NCI-H187 treated with DMSO at 0.1 percent for 48 hours (cell line): ENCODE measurements around the gene HOXA2.

Experiments
- DNase-seq: peaks from one replicate; lab custom pipeline; 2025; lab: John Stamatoyannopoulos, UW

Gene HOXA2

GRCh38 chr7:27141137-27141922 lies 38.8 kb upstream of the HOXA2 start:
- DNase-seq = no peak

GRCh38 chr7:27140126-27140857 lies 37.8 kb upstream of the HOXA2 start:
- no peak for DNase-seq

GRCh38 chr7:27139334-27140125 lies 37.0 kb upstream of the HOXA2 start:
- DNase-seq = no peak

DNA sequence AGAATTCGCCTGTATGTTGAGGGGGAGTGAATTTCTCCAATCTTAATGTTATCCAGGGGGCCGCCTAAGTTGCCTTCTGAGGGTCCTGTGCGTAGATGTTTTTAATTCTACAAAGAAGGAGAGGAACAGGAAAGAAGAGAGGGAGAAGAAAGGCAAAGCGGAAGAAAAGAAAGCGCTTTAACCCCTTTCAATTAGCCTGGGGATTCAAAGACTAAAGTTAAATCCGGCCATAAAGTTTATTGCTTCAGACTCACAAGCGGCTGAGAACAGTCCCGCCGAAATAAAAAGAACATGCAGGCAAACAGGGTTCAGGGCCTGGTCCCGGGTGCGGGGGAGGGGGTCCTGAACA lies 36.5 kb upstream of the HOXA2 start:
- DNase-seq = no peak

DNA sequence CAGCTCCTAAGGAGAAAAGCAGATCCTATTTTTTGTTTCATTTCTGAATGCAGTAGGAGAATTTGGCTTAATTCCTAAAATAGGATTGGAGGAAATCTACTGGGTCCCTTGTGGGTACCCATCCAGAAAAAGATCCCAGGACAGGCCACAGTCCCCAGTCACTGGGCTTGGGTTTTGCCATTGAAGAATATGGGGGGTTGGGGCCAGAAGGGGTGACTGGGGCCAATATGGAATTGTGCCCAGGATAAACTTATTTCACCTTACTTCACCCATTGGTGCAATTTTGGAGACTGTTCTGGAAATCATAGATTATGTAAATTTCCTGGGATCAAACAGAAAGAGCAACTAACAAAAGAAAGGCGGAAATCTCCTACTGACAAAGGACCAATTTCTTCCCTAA lies 36.0 kb upstream of the HOXA2 start:
- no peak for DNase-seq

- DNase-seq = no peak
These were observed 35.3 kb upstream of the HOXA2 start for GRCh38 chr7:27137640-27138315.

DNA sequence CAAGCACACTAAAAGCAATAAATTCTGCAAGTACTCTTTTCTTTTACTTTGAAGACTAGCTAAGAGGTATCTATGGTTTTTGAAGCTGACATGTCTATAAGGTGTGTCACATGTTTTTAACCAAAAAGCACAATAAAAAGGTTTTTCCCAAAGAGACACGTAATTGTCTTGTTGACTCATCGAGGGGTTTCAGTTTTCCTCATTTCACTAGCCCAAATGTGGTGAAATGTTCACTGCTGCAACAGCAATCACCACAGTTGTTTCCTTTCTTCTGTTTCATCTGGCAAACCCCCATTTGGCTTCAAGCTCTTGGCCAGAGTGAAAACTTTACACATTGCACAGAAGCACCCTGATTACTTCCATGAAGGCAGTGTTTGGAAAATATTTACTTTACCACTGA lies 31.9 kb upstream of the HOXA2 start:
- no peak for DNase-seq

DNA sequence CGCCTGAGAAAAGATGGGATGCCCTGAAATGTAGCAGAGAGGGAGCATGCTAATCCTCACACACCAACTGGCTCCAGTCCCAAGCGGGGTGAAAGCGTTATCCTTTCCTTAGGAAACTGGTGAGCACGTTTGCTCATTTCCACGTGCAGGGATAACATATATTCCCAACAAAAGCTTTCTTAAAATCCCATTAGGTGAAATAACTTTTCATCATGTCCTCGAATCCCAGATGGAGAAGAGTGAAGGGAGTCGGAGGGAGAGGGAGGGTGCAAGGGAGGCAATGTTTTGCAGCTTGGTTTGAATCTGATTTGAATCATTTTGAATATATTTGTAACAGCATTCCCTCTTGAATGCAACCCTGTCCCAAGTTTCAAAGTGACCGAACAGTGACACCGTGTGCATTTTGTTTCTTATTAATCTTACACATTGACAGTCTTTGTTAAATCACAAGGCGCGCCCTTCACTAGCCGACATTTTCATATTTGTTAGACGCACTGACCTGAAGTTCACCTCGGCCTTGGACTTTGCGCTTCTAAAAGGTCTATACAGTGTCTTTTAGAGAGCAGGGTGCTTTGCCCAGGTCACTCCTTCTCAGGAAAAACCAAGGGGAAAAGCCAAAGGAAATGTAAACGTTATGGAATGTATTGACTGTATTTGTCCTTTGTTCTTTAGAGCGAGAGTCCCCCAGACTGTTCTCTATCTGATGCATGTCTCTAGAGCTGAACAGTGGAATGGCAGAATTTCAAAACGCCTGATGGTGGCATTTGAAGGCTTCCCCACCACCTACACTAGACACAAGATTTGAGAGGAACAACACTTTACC lies 31.1 kb upstream of the HOXA2 start:
- no peak for DNase-seq

DNA sequence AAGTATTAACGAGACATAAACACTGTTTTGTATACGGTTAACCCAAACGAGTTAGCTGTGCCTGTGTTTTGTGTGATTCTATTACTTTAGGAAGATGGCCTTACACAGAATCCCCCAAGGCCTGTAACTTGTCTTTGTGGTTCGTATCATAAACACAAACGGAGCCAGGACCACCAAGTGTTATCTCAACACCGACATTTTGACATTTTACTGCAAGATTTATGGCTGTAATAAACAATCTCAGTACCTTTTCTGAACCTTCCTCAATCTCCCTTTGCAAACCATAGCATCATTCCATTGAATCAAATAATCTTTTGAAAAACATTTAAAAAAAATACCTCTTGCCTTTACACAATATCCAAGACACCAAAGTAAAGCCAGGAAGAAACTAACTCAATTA lies 30.5 kb upstream of the HOXA2 start:
- DNase-seq = no peak

- DNase-seq = no peak
These were observed 29.7 kb upstream of the HOXA2 start for GRCh38 chr7:27132214-27132613.

- DNase-seq = no peak
These were observed 28.9 kb upstream of the HOXA2 start for GRCh38 chr7:27131390-27131819.

DNA sequence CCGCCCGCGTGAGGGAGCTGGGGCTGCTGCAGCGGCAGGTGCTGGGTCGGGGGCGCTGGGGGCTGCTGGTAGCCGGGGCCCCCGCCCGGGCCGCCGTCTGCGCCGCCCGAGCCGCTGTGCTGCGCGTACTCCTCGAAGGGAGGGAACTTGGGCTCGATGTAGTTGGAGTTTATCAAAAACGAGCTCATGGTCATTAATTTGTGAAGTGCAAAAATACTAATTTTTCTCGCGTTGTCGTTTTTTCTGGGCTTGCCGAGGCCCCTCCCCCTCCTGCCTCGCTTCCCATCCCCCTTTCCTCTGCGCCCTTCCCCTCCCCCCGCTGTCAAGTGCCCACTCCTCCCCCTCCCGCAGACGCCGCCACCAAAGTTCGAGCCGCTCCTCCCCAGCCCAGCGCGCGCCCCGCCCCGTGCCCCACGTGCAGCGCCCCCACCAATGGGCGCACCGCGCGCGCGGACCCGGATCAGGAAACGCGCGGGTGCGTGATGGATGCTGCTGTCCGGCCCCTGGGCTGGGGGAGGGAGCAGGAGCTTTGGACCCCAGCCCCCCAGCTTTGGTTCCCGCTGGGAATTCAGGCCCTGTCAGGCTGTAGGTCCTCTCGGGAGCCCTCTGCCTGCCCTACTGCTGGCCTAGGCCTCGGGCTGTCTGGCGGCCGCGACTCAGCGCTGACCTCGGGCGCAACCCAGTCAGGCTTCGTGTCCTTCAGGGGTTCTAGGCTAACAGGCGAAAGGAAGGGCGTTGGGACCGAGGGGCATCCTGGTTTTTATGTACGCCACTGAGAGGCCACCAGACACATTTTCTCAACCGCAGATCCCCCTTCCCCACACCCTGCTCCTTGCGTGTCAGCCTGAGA lies 28.3 kb upstream of the HOXA2 start, which contains the start of gene HOXA4:
Gene HOXA4, minus strand, starts transcription at position 218 of the 850 bp plus-strand sequence. Its CDS starts 24 bp downstream, at position 194.
- DNase-seq = no peak

- no peak for DNase-seq
These were observed 27.5 kb upstream of the HOXA2 start for GRCh38 chr7:27129729-27130539.

- DNase-seq = no peak
These were observed 26.6 kb upstream of the HOXA2 start for GRCh38 chr7:27128776-27129728.

GRCh38 chr7:27128034-27128433 lies 25.6 kb upstream of the HOXA2 start:
- DNase-seq = no peak

- no peak for DNase-seq
These were observed 24.3 kb upstream of the HOXA2 start for GRCh38 chr7:27126596-27127327.

DNA sequence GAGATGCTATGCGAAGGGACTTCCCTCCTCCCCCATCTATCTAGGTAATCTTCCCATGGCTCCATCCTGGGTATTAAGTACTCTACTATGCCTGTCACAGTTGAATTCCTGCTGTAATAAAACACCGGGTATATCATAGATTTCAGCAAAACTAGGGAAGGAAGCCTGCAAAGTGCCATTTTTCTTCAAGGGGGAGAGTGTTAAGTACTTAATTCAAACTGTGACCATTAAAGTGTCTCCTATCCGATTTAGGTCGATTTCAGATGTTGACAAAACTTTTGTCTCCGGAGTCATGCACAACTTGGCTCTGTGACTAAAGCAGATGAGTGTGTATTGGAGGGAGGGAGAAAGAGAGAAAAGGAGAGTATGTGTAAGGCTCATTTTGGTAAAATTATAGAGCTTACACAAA lies 23.5 kb upstream of the HOXA2 start:
- DNase-seq = no peak
